ENCODE data around the gene AMOT.

The AMOT gene

GRCh38 chrX:112802541-112802940, 38.1 kb downstream of the AMOT start:
- no peak for TF ChIP-seq FOXM1 (IDR thresholded peaks at IDR 0.05; ENCODE audit: borderline replicate concordance, low read depth)

GRCh38 chrX:112800971-112801775, 39.5 kb downstream of the AMOT start:
- no peak for TF ChIP-seq RAD21 (IDR thresholded peaks at IDR 0.05; ENCODE audit: low read depth)
- no peak for TF ChIP-seq EGR1 (IDR thresholded peaks at IDR 0.05)
- no peak for TF ChIP-seq EP300 (IDR thresholded peaks at IDR 0.05; ENCODE audit: borderline replicate concordance)
- TF ChIP-seq TCF12 (IDR thresholded peaks at IDR 0.05; ENCODE audit: low read depth): no peak
- TF ChIP-seq USF1 (IDR thresholded peaks at IDR 0.05): no peak
- TF ChIP-seq CEBPB (IDR thresholded peaks at IDR 0.05): no peak
- no peak for TF ChIP-seq MAX (IDR thresholded peaks at IDR 0.05)
- no peak for TF ChIP-seq TEAD4 (IDR thresholded peaks at IDR 0.05)
- TF ChIP-seq REST (IDR thresholded peaks at IDR 0.05; ENCODE audit: low read depth): no peak
- no peak for TF ChIP-seq FOXM1 (IDR thresholded peaks at IDR 0.05; ENCODE audit: borderline replicate concordance, low read depth)
- no peak for TF ChIP-seq YY1 (IDR thresholded peaks at IDR 0.05; ENCODE audit: low read depth)
- TF ChIP-seq CREB1 (IDR thresholded peaks at IDR 0.05; ENCODE audit: low read depth): no peak
- no peak for TF ChIP-seq NFIC (IDR thresholded peaks at IDR 0.05)
- no peak for TF ChIP-seq ZBTB7A (IDR thresholded peaks at IDR 0.05; ENCODE audit: low read depth)
- TF ChIP-seq TAF1 (IDR thresholded peaks at IDR 0.05; ENCODE audit: low read depth): no peak

GRCh38 chrX:112799425-112799824, 41.2 kb downstream of the AMOT start:
- TF ChIP-seq TEAD4 (IDR thresholded peaks at IDR 0.05) (no peak), CEBPB (IDR thresholded peaks at IDR 0.05) (no peak), EGR1 (IDR thresholded peaks at IDR 0.05) (no peak), NFIC (IDR thresholded peaks at IDR 0.05) (no peak), TCF12 (IDR thresholded peaks at IDR 0.05; ENCODE audit: low read depth) (no peak)

GRCh38 chrX:112798736-112799135, 41.9 kb downstream of the AMOT start:
- TF ChIP-seq CEBPB (IDR thresholded peaks at IDR 0.05): no peak
- TF ChIP-seq REST (IDR thresholded peaks at IDR 0.05; ENCODE audit: low read depth): no peak
- no peak for TF ChIP-seq EP300 (IDR thresholded peaks at IDR 0.05; ENCODE audit: borderline replicate concordance)
- TF ChIP-seq RAD21 (IDR thresholded peaks at IDR 0.05; ENCODE audit: low read depth): no peak
- no peak for TF ChIP-seq CREB1 (IDR thresholded peaks at IDR 0.05; ENCODE audit: low read depth)
- TF ChIP-seq ZBTB7A (IDR thresholded peaks at IDR 0.05; ENCODE audit: low read depth): no peak
- no peak for TF ChIP-seq EGR1 (IDR thresholded peaks at IDR 0.05)
- no peak for TF ChIP-seq USF1 (IDR thresholded peaks at IDR 0.05)
- TF ChIP-seq NFIC (IDR thresholded peaks at IDR 0.05): no peak
- TF ChIP-seq TCF12 (IDR thresholded peaks at IDR 0.05; ENCODE audit: low read depth): no peak
- no peak for TF ChIP-seq YY1 (IDR thresholded peaks at IDR 0.05; ENCODE audit: low read depth)
- TF ChIP-seq FOXM1 (IDR thresholded peaks at IDR 0.05; ENCODE audit: borderline replicate concordance, low read depth): no peak
- no peak for TF ChIP-seq TEAD4 (IDR thresholded peaks at IDR 0.05)
- TF ChIP-seq TAF1 (IDR thresholded peaks at IDR 0.05; ENCODE audit: low read depth): no peak

GRCh38 chrX:112789931-112790330, 50.7 kb downstream of the AMOT start:
- TF ChIP-seq CEBPB (IDR thresholded peaks at IDR 0.05) (no peak), FOXM1 (IDR thresholded peaks at IDR 0.05; ENCODE audit: borderline replicate concordance, low read depth) (no peak), EGR1 (IDR thresholded peaks at IDR 0.05) (no peak), EP300 (IDR thresholded peaks at IDR 0.05; ENCODE audit: borderline replicate concordance) (no peak), CREB1 (IDR thresholded peaks at IDR 0.05; ENCODE audit: low read depth) (no peak), NFIC (IDR thresholded peaks at IDR 0.05) (no peak), USF1 (IDR thresholded peaks at IDR 0.05) (no peak), YY1 (IDR thresholded peaks at IDR 0.05; ENCODE audit: low read depth) (no peak), ZBTB7A (IDR thresholded peaks at IDR 0.05; ENCODE audit: low read depth) (no peak), MAX (IDR thresholded peaks at IDR 0.05) (no peak), RAD21 (IDR thresholded peaks at IDR 0.05; ENCODE audit: low read depth) (no peak), TEAD4 (IDR thresholded peaks at IDR 0.05) (no peak), TCF12 (IDR thresholded peaks at IDR 0.05; ENCODE audit: low read depth) (no peak), TAF1 (IDR thresholded peaks at IDR 0.05; ENCODE audit: low read depth) (no peak), REST (IDR thresholded peaks at IDR 0.05; ENCODE audit: low read depth) (no peak)
